ENCODE results near the gene HOMER2. TPM values are rescaled to one million over a fixed set of nuclear protein-coding genes. Genes with fewer than 3 reads are reported as not detected.
A peak's percentile ranks its signal among the peaks of the same experiment; 100 is the strongest.

HOMER2 gene
- total and polyA plus RNA-seq, 2 of the 13 experiments (the other 11 are each of a cell fraction or from before 2014, with no cell fraction given), result 12.9 to 14.1 TPM

GRCh38 chr15:82916161-82916952 is 36.2 kb downstream of the HOMER2 start (continued):
- TF ChIP-seq POLR2AphosphoS5 (IDR thresholded peaks at IDR 0.05; ENCODE audit: low read depth, low read length), result no peak

GRCh38 chr15:82914396-82914795 is 38.1 kb downstream of the HOMER2 start:
- ChIA-PET POLR2A (interaction anchor here (1.0 to 1.6 kb wide), 3 partner anchors 44 to 71 kb away, joined by 3 to 5 read pairs (median 3); partner anchors contain the start of gene RAMAC), CTCF (ENCODE audit: low intra/inter-chr PET ratio, low total read pairs) (no interaction called here)
- ATAC-seq, result no peak
- FAIRE-seq, result no peak
- H3K9ac ChIP-seq (ENCODE audit: insufficient read depth, low read depth, low read length), result no peak overlapping the region
- no peak overlapping the region for H2AFZ ChIP-seq (ENCODE audit: low read length)
- intact Hi-C loops (cut with micrococcal nuclease; ENCODE audit: unreplicated experiment) (no loop called here), in situ Hi-C loops (cut with HindIII; ENCODE audit: extremely low pct_ligation_motif_present, low pct_unique_long_range_greater_than_20kb) (no loop called here)
- no peak for TF ChIP-seq STAT6 (CRISPR knock-in tag; IDR thresholded peaks at IDR 0.05; ENCODE audit: borderline replicate concordance)
- TF ChIP-seq ZNF703 (CRISPR knock-in tag; IDR thresholded peaks at IDR 0.05; ENCODE audit: borderline replicate concordance), result no peak
- TF ChIP-seq KDM1A (CRISPR knock-in tag; IDR thresholded peaks at IDR 0.05), result no peak
- TF ChIP-seq CEBPG (CRISPR knock-in tag; IDR thresholded peaks at IDR 0.05), result peak; percentile 64
- TF ChIP-seq PAXIP1 (CRISPR knock-in tag; conservative IDR thresholded peaks at IDR 0.05), result no peak
- peak; percentile 14; the same call in 1 of the 2 replicates for TF ChIP-seq ZNF281 (CRISPR knock-in tag; IDR thresholded peaks at IDR 0.05; ENCODE audit: borderline replicate concordance)
- TF ChIP-seq HNF4A (CRISPR knock-in tag; IDR thresholded peaks at IDR 0.05), result 0 out of 2 replicates have a peak, but pooled peaks have one; percentile 31
- TF ChIP-seq ZNF235 (CRISPR knock-in tag; IDR thresholded peaks at IDR 0.05; ENCODE audit: borderline replicate concordance), result no peak
- peak; percentile 40; the same call in 1 of the 2 replicates for TF ChIP-seq CEBPB (IDR thresholded peaks at IDR 0.05; ENCODE audit: borderline replicate concordance, low read depth, low read length)
- TF ChIP-seq ZFP36L2 (CRISPR knock-in tag; IDR thresholded peaks at IDR 0.05), result no peak
- no TSS peak for BruUV-seq (replicated peaks)
- H3K4me3 ChIP-seq (replicated peaks in 1 of 3; ENCODE audit: insufficient read depth in 1 of 3, low read depth in 2 of 3, low read length in 3 of 3), result no peak overlapping the region
- no peaks in the 10 kb centered on the region for H4K20me1 ChIP-seq (ENCODE audit: insufficient read depth, low read length)
- H3K36me3 ChIP-seq (replicated peaks in 1 of 2; ENCODE audit: control insufficient read depth in 1 of 2, insufficient read depth in 2 of 2, low read length in 2 of 2), result no peaks in the 10 kb centered on the region
- no peak for DNase-seq (ENCODE audit: low spot score)
- no peak overlapping the region for H3K4me2 ChIP-seq (ENCODE audit: low read depth, low read length)
- H3K79me2 ChIP-seq (ENCODE audit: insufficient read depth, low read length), result no peaks in the 10 kb centered on the region
- 19% methylated on average over 2 of the region's 2 CpGs for WGBS (ENCODE audit: low lambda C conversion rate)
- H3K27me3 ChIP-seq (ENCODE audit: control insufficient read depth in 1 of 2, insufficient read depth in 2 of 2, low read length in 2 of 2), result no peaks in the 10 kb centered on the region
- no peak overlapping the region for H3K27ac ChIP-seq (ENCODE audit: extremely low read length, insufficient read depth, low read length)
- H3K4me1 ChIP-seq (ENCODE audit: insufficient read depth, low read length), result peaks cover 42% of the 10 kb centered on the region
- H3K9me3 ChIP-seq (ENCODE audit: low read length), result peaks cover under 1% of the 10 kb centered on the region; the same call in 1 of the 2 replicates
